HL-60 (cell line): ENCODE results near the gene TC2N.

Experiments used
- CTCF ChIP-seq: IDR thresholded peaks from one replicate; pipeline ENCODE4 v1.5.1; 2011; ENCODE audit warnings: low read length, control low read depth, inconsistent platforms; ENCODE audit not compliant: insufficient read depth
- POLR2AphosphoS5 ChIP-seq: IDR thresholded peaks from 2 replicates; pipeline ENCODE4 v1.6.1; 2012; ENCODE audit warnings: low read depth

GRCh38 chr14:91754819-91755218, 112.5 kb downstream of the TC2N start:
- TF ChIP-seq CTCF (no peak), POLR2AphosphoS5 (no peak)
